ENCODE results near the gene KLK11.

GRCh38 chr19:50978772-50979390 is 47.5 kb downstream of the KLK11 start:
- no peak for TF ChIP-seq CTCF (IDR thresholded peaks at IDR 0.05)
- TF ChIP-seq POLR2AphosphoS5 (IDR thresholded peaks at IDR 0.05; ENCODE audit: low read depth, low read length), result no peak
- TF ChIP-seq REST (IDR thresholded peaks at IDR 0.05; ENCODE audit: insufficient read depth in 1 of 2, low read depth in 2 of 2, low read length in 1 of 2), result no peak
- no peak for TF ChIP-seq TCF7L2 (IDR thresholded peaks at IDR 0.05; ENCODE audit: low read depth, low read length)

All from Panc1 (cell line).